ENCODE measurements around the gene DUSP1. TPM values are rescaled to one million over a fixed set of nuclear protein-coding genes. Genes with fewer than 3 reads are reported as not detected.

Gene DUSP1
- total RNA-seq, 1 donor from 2014 or later, result 4.2 TPM

DNA sequence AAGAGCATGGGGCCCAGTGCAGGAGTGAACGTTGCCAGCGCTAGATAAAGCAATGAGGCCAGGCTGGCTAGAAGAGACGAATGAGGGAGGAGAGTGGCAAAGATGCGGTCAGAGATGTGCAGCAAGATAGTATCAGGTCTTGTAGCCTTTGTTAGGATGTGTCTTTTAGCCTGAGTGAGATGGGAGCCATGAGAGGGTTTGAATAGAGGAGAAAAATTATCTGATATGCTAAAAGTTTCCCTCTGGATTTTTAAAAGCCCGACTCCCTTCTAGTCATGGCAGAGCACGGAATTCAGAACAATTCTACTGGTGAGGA, 12.2 kb downstream of the DUSP1 start:
- H3K9me3 ChIP-seq (ENCODE audit: low read depth), result no peaks in the 10 kb centered on the region
- no peak overlapping the region for H3K4me3 Mint-ChIP-seq
- no peak overlapping the region for H3K4me2 ChIP-seq
- no peaks in the 10 kb centered on the region for H3K4me1 ChIP-seq
- no peaks in the 10 kb centered on the region for H3K36me3 ChIP-seq
- TF ChIP-seq EZH2phosphoT487 (IDR thresholded peaks at IDR 0.05), result no peak
- TF ChIP-seq, protein P1, sequence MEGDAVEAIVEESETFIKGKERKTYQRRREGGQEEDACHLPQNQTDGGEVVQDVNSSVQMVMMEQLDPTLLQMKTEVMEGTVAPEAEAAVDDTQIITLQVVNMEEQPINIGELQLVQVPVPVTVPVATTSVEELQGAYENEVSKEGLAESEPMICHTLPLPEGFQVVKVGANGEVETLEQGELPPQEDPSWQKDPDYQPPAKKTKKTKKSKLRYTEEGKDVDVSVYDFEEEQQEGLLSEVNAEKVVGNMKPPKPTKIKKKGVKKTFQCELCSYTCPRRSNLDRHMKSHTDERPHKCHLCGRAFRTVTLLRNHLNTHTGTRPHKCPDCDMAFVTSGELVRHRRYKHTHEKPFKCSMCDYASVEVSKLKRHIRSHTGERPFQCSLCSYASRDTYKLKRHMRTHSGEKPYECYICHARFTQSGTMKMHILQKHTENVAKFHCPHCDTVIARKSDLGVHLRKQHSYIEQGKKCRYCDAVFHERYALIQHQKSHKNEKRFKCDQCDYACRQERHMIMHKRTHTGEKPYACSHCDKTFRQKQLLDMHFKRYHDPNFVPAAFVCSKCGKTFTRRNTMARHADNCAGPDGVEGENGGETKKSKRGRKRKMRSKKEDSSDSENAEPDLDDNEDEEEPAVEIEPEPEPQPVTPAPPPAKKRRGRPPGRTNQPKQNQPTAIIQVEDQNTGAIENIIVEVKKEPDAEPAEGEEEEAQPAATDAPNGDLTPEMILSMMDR (IDR thresholded peaks at IDR 0.05), result no peak
- no peak for TF ChIP-seq EZH2 (IDR thresholded peaks at IDR 0.05)
- H3K27ac Mint-ChIP-seq, result peak overlapping the region; percentile 4
- H3K4me1 Mint-ChIP-seq, result peaks cover 19% of the 10 kb centered on the region
- no peak overlapping the region for H3K9ac ChIP-seq
- no peaks in the 10 kb centered on the region for H4K20me1 ChIP-seq (ENCODE audit: low read depth)
- DNase-seq (ENCODE audit: low spot score), result no peak
- H3K36me3 Mint-ChIP-seq, result no peaks in the 10 kb centered on the region
- peak overlapping the region; percentile 51 for H2AFZ ChIP-seq (replicated peaks)
- H3K27ac ChIP-seq, result no peak overlapping the region
- no peaks in the 10 kb centered on the region for H3K79me2 ChIP-seq (ENCODE audit: low read depth)
- H3F3A ChIP-seq (ENCODE audit: low read depth), result no peaks in the 10 kb centered on the region
- peaks cover 24% of the 10 kb centered on the region for H3K9me3 Mint-ChIP-seq
- H3K27me3 Mint-ChIP-seq (ENCODE audit: insufficient read depth, low read depth), result peaks cover 5% of the 10 kb centered on the region
- peaks cover 6% of the 10 kb centered on the region for H3K27me3 ChIP-seq
- H3K4me3 ChIP-seq, result no peak overlapping the region

DNA sequence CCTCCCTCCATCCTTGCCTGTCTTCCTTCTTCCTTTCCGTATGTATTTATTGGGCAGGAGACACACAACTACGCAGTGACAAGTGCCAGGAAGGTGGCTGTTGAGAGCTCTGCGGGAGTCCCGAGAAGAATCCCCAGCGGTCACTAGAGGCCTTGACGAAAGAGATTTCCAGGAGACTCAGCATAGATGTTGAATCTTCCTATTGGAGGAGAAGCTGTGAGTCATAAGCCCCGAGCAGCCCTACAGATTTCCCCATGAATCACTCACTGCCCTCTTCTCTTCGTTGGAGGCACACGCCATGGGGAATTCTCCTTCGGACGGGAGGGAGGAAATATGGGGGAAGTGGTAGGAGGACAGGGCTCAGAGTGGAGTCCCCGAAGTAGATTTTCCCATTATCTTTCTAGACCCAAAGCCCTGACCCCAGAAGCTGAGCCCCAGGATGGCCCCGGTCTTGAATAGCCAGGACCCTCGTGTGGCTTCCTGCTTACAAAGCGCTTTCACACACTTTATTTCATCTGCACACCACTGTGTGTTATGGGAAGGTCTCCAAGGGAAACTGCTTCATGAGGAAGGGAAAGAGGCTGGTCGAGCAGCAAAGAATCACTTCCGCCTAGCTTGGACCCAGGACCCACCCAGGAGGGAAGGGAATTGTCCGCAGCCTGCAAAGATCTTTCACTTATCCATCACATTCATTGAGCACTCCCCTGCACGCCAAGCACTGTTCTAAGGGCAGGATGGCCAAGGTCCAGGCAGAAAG, 12.7 kb downstream of the DUSP1 start:
- H3K4me2 ChIP-seq, result no peak overlapping the region
- peaks cover 6% of the 10 kb centered on the region for H3K27me3 ChIP-seq
- no peaks in the 10 kb centered on the region for H3K36me3 ChIP-seq
- no peaks in the 10 kb centered on the region for H3K4me1 ChIP-seq
- no peaks in the 10 kb centered on the region for H3K79me2 ChIP-seq (ENCODE audit: low read depth)
- Mint-ChIP-seq H3K4me3 (peak overlapping the region; percentile 20), H3K27ac (peak overlapping the region; percentile 4), H3K36me3 (no peaks in the 10 kb centered on the region), H3K4me1 (peaks cover 17% of the 10 kb centered on the region), H3K9me3 (peaks cover 24% of the 10 kb centered on the region), H3K27me3 (ENCODE audit: insufficient read depth, low read depth) (peaks cover 5% of the 10 kb centered on the region)
- no peak for TF ChIP-seq EZH2phosphoT487 (IDR thresholded peaks at IDR 0.05)
- TF ChIP-seq, protein P1 (IDR thresholded peaks at IDR 0.05), result no peak
- no peak for TF ChIP-seq EZH2 (IDR thresholded peaks at IDR 0.05)
- peak overlapping the region; percentile 51 for H2AFZ ChIP-seq (replicated peaks)
- no peak overlapping the region for H3K27ac ChIP-seq
- H4K20me1 ChIP-seq (ENCODE audit: low read depth), result no peaks in the 10 kb centered on the region
- H3K9ac ChIP-seq, result no peak overlapping the region
- H3K9me3 ChIP-seq (ENCODE audit: low read depth), result no peaks in the 10 kb centered on the region
- DNase-seq (ENCODE audit: low spot score), result peak; percentile 37
- no peak overlapping the region for H3K4me3 ChIP-seq
- no peaks in the 10 kb centered on the region for H3F3A ChIP-seq (ENCODE audit: low read depth)

DNA sequence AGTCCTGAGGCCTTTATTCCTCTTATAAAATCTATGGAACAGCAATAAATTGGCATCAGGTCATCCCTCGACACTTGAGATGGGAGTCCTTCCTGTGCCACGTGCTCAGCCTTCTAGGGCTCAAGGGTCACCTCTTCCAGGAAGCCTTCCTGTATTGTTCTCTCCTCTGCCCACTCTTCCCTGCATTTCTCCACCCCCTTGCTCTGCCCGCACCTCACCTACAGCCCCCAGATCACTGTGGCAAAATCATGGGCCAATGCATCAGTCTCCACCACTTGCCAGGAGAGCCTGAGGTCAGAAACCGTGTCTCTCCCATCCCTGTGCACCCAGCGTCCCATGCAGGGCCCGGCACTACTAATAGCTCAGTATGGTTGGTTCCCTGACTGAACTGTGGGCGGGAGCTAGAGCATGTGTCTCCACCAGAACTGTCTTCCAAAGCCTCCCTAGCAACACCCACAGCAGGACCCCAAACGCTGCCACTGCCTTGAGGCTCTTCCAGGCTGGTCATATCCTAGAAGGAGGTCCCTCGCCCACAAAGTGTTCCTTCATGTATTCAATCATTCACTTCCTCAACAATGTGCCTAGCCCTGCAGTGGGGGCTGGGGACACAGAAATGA, 13.5 kb downstream of the DUSP1 start:
- Histone ChIP-seq H3K36me3 (no peaks in the 10 kb centered on the region), H4K20me1 (ENCODE audit: low read depth) (no peaks in the 10 kb centered on the region), H3K27ac (no peak overlapping the region), H3K4me1 (no peaks in the 10 kb centered on the region), H3K4me3 (no peak overlapping the region), H3K79me2 (ENCODE audit: low read depth) (no peaks in the 10 kb centered on the region), H3F3A (ENCODE audit: low read depth) (no peaks in the 10 kb centered on the region), H2AFZ (replicated peaks) (peak overlapping the region; percentile 51), H3K27me3 (peaks cover 6% of the 10 kb centered on the region), H3K9ac (no peak overlapping the region), H3K4me2 (no peak overlapping the region), H3K9me3 (ENCODE audit: low read depth) (no peaks in the 10 kb centered on the region)
- Mint-ChIP-seq H3K36me3 (no peaks in the 10 kb centered on the region), H3K27ac (peak overlapping the region; percentile 33), H3K4me1 (peaks cover 17% of the 10 kb centered on the region), H3K9me3 (peaks cover 23% of the 10 kb centered on the region), H3K4me3 (no peak overlapping the region), H3K27me3 (ENCODE audit: insufficient read depth, low read depth) (peaks cover 7% of the 10 kb centered on the region)
- TF ChIP-seq, protein P1 (IDR thresholded peaks at IDR 0.05), result no peak
- TF ChIP-seq EZH2phosphoT487 (IDR thresholded peaks at IDR 0.05) (no peak), EZH2 (IDR thresholded peaks at IDR 0.05) (no peak)
- DNase-seq (ENCODE audit: low spot score), result no peak

Measured in neural progenitor cell (in vitro differentiated cells).